ENCODE results near the gene FRMD4A. TPM values are rescaled to one million over a fixed set of nuclear protein-coding genes. Genes with fewer than 3 reads are reported as not detected.

Gene FRMD4A
- total and polyA plus RNA-seq, 11 donors = 12.2 to 58.1 (median 28.1) TPM

- intact Hi-C loops (cut with DNase I) = no loop called here
- DNase-seq (no peak), ATAC-seq (peak in 2 of 4 donors; percentile 31 to 34)
- no peaks in the 10 kb centered on the region for H3K27me3 ChIP-seq
- TF ChIP-seq CTCF (IDR thresholded peaks at IDR 0.05) (no peak), POLR2A (IDR thresholded peaks at IDR 0.05) (no peak)
- H3K27ac ChIP-seq = peak overlapping the region in 9 of 12 donors; percentile 16 to 54 (median 38)
- no peak overlapping the region for H3K4me3 ChIP-seq
- 54 to 64% (median 61%) methylated on average over 3 of the region's 3 CpGs for WGBS, 4 donors
- peaks cover 0 to 51% (median 24%) of the 10 kb centered on the region in 12 donors for H3K4me1 ChIP-seq
- peaks cover 0 to 3% (median 0%) of the 10 kb centered on the region in 9 donors for H3K36me3 ChIP-seq
- H3K9me3 ChIP-seq = no peaks in the 10 kb centered on the region
Measured at GRCh38 chr10:13862546-13863233, 468.0 kb downstream of the FRMD4A start.

- Histone ChIP-seq H3K4me1 (peaks cover 0 to 38% (median 13%) of the 10 kb centered on the region in 12 donors), H3K36me3 (peaks cover 0 to 5% (median 0%) of the 10 kb centered on the region in 9 donors), H3K27me3 (no peaks in the 10 kb centered on the region), H3K4me3 (no peak overlapping the region), H3K9me3 (no peaks in the 10 kb centered on the region), H3K27ac (peak overlapping the region in 3 of 12 donors; percentile 4 to 42 (median 30))
- intact Hi-C loops (cut with DNase I) = no loop called here
- TF ChIP-seq CTCF (IDR thresholded peaks at IDR 0.05) (no peak), POLR2A (IDR thresholded peaks at IDR 0.05) (no peak)
- DNase-seq (no peak), ATAC-seq (no peak)
- 94 to 98% (median 97%) methylated on average over 14 of the region's 14 CpGs for WGBS, 4 donors
Measured at GRCh38 chr10:13860886-13861285, 469.8 kb downstream of the FRMD4A start.

GRCh38 chr10:13859979-13860654 is 470.6 kb downstream of the FRMD4A start:
- no peak for DNase-seq
- H3K4me3 ChIP-seq = no peak overlapping the region
- peaks cover 0 to 34% (median 11%) of the 10 kb centered on the region in 12 donors for H3K4me1 ChIP-seq
- TF ChIP-seq POLR2A (IDR thresholded peaks at IDR 0.05) = no peak
- no peak for TF ChIP-seq CTCF (IDR thresholded peaks at IDR 0.05)
- 73 to 77% (median 75%) methylated on average over 8 of the region's 8 CpGs for WGBS, 4 donors
- ATAC-seq = peak in 1 of 4 donors; percentile 45
- H3K27ac ChIP-seq = peak overlapping the region in 7 of 12 donors; percentile 4 to 42 (median 20)
- H3K36me3 ChIP-seq = peaks cover 0 to 5% (median 0%) of the 10 kb centered on the region in 9 donors
- no peaks in the 10 kb centered on the region for H3K27me3 ChIP-seq
- H3K9me3 ChIP-seq = no peaks in the 10 kb centered on the region
- intact Hi-C loops (cut with DNase I) = no loop called here

GRCh38 chr10:13858709-13859108 is 472.0 kb downstream of the FRMD4A start:
- intact Hi-C loops (cut with DNase I) = no loop called here

More at GRCh38 chr10:13858709-13859108, 472.0 kb downstream of the FRMD4A start:
- DNase-seq = no peak
- peaks cover 0 to 9% (median 0%) of the 10 kb centered on the region in 9 donors for H3K36me3 ChIP-seq
- TF ChIP-seq POLR2A (IDR thresholded peaks at IDR 0.05) (no peak), CTCF (IDR thresholded peaks at IDR 0.05) (no peak)
- H3K4me3 ChIP-seq = no peak overlapping the region
- peak overlapping the region in 2 of 12 donors; percentile 33 to 68 for H3K27ac ChIP-seq
- WGBS, 4 donors = 93 to 96% (median 95%) methylated on average over 11 of the region's 11 CpGs
- no peak for ATAC-seq
- no peaks in the 10 kb centered on the region for H3K27me3 ChIP-seq
- H3K9me3 ChIP-seq = no peaks in the 10 kb centered on the region
- H3K4me1 ChIP-seq = peaks cover 0 to 46% (median 16%) of the 10 kb centered on the region in 12 donors

Data from heart left ventricle (tissue), 16 donors.